ENCODE results near the gene KIF12.
"Not testable (repeated sequence)": the region's sequence is repeated elsewhere in the genome, so short reads cannot be mapped to it uniquely, and the experiment has no call there.

Gene KIF12

DNA sequence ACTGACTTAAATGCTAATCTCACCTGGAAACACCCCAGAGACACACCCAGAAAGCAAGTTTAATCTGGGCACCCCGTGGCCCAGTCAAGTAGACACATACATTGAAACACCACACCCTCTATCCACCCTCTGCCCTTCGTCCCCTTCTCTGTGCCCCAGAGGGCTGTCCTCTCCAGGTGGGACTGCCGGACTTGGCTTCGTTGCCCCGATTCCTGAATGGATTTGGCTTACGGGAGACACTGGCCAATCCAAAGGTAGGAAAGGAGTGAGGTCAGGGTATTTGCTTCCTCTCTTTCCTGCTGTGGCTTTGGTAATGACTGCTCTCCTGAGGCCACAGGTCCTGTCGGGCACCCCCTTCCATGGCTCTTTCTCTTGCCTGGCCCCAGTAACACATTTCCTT is 31.0 kb upstream of the KIF12 start:
- no peaks in the 10 kb centered on the region for H3K27me3 ChIP-seq (ENCODE audit: insufficient read depth, poor library complexity, severe bottlenecking)
- no peak overlapping the region for H3K4me3 ChIP-seq (ENCODE audit: severe bottlenecking)
- no peak overlapping the region for H3K27ac ChIP-seq (ENCODE audit: poor library complexity, severe bottlenecking)
- ATAC-seq (ENCODE audit: low read depth) (no peak), DNase-seq (ENCODE audit: low spot score) (no peak)
- H3K9me3 ChIP-seq (ENCODE audit: severe bottlenecking) = no peaks in the 10 kb centered on the region
- H3K4me1 ChIP-seq (ENCODE audit: insufficient read depth, poor library complexity, severe bottlenecking) = no peaks in the 10 kb centered on the region
- H3K36me3 ChIP-seq (ENCODE audit: low read depth) = no peaks in the 10 kb centered on the region
- TF ChIP-seq, protein P1, sequence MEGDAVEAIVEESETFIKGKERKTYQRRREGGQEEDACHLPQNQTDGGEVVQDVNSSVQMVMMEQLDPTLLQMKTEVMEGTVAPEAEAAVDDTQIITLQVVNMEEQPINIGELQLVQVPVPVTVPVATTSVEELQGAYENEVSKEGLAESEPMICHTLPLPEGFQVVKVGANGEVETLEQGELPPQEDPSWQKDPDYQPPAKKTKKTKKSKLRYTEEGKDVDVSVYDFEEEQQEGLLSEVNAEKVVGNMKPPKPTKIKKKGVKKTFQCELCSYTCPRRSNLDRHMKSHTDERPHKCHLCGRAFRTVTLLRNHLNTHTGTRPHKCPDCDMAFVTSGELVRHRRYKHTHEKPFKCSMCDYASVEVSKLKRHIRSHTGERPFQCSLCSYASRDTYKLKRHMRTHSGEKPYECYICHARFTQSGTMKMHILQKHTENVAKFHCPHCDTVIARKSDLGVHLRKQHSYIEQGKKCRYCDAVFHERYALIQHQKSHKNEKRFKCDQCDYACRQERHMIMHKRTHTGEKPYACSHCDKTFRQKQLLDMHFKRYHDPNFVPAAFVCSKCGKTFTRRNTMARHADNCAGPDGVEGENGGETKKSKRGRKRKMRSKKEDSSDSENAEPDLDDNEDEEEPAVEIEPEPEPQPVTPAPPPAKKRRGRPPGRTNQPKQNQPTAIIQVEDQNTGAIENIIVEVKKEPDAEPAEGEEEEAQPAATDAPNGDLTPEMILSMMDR (IDR thresholded peaks at IDR 0.05; ENCODE audit: poor library complexity, severe bottlenecking) = no peak

DNA sequence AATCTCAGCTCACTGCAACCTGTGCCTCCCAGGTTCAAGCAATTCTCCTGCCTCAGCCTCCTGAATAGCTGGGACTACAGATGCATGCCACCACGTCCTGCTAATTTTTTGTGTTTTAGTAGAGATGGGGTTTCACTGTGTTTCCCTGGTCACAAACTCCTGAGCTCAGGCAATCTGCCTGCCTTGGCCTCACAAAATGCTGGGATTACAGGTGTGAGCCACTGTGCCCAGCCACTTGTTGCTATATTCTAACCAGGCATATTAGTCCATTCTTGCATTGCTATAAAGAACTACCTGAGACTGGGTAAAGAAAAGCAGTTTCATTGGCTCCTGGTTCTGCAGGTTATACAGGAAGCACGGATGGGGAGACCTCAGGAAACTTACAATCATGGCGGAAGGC is 29.7 kb upstream of the KIF12 start:
- H3K27ac ChIP-seq (ENCODE audit: poor library complexity, severe bottlenecking); ATAC-seq (ENCODE audit: low read depth); H3K4me1 ChIP-seq (ENCODE audit: insufficient read depth, poor library complexity, severe bottlenecking); H3K36me3 ChIP-seq (ENCODE audit: low read depth); H3K4me3 ChIP-seq (ENCODE audit: severe bottlenecking); DNase-seq (ENCODE audit: low spot score); H3K27me3 ChIP-seq (ENCODE audit: insufficient read depth, poor library complexity, severe bottlenecking); H3K9me3 ChIP-seq (ENCODE audit: severe bottlenecking): not testable (repeated sequence)

DNA sequence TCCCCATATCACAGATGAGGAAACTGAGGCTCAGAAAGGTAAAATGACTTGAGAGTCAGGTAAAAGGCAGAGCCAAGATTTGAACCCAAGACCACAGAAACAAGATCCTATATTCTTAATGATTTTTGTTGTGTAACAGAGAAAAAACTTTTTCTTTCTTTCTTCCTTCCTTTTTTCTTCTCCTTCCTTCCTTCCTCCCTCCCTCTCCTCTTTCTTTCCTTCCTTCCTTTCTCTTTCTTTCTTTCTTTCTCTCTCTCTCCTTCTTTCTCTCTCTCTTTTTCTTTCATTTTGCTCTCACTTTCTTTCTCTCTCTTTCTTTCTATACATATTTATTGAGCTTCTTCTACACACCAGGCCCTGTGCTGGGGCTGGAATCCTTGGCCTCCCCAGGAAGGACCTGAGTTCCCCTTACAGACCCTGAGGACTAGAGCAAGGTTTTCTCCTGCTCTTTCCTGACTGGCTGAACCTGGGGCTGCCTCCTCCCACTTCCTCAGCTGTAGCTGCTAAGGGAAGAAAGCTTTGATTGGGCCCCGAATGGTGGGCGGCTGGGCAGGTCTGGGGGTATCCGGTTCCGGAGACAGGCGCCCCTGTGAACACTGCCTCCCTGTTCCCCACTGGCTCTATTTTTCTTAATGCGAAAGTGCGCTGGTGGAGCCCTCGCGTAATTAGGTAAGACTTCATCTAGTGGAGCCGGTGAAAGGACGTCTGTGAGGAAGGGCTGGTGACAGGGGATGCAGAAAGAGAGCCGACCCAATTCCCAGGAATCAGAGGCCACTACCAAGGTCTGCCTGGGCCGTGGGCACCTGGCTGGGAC is 27.4 kb upstream of the KIF12 start:
- H3K4me3 ChIP-seq (ENCODE audit: severe bottlenecking) = no peak overlapping the region
- TF ChIP-seq, protein P1 (IDR thresholded peaks at IDR 0.05; ENCODE audit: poor library complexity, severe bottlenecking) = no peak
- no peaks in the 10 kb centered on the region for H3K4me1 ChIP-seq (ENCODE audit: insufficient read depth, poor library complexity, severe bottlenecking)
- H3K27me3 ChIP-seq (ENCODE audit: insufficient read depth, poor library complexity, severe bottlenecking) = no peaks in the 10 kb centered on the region
- DNase-seq (ENCODE audit: low spot score) (no peak), ATAC-seq (ENCODE audit: low read depth) (no peak)
- no peak overlapping the region for H3K27ac ChIP-seq (ENCODE audit: poor library complexity, severe bottlenecking)
- H3K9me3 ChIP-seq (ENCODE audit: severe bottlenecking) = no peaks in the 10 kb centered on the region
- no peaks in the 10 kb centered on the region for H3K36me3 ChIP-seq (ENCODE audit: low read depth)

DNA sequence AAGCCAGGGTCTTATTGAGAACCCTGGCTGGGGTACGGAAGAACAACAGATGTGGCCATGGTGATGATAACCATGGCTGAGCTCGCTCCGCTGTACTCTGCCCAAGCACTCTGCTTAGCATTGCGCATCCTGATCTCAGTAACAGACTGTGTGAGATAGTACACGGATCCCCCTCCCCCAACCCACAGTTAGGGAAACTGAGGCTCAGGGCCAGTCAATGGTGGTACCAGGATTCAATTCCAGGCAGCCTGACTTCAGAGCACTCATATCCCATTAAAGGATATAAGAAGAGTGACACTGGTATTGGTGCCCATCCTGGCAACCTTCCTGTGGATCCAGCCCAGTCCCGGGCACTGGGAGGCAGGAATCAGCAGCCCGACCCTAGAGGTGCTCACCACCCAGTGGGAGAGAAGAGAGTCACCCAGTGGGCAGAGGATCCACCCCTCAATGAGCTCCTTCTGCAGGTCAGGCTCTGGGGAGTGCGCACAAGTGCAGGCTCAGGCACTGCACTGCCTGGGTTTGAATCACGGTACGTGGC is 26.5 kb upstream of the KIF12 start:
- ATAC-seq (ENCODE audit: low read depth) = no peak
- Histone ChIP-seq H3K4me3 (ENCODE audit: severe bottlenecking) (no peak overlapping the region), H3K36me3 (ENCODE audit: low read depth) (no peaks in the 10 kb centered on the region), H3K27ac (ENCODE audit: poor library complexity, severe bottlenecking) (no peak overlapping the region), H3K9me3 (ENCODE audit: severe bottlenecking) (no peaks in the 10 kb centered on the region), H3K4me1 (ENCODE audit: insufficient read depth, poor library complexity, severe bottlenecking) (no peaks in the 10 kb centered on the region), H3K27me3 (ENCODE audit: insufficient read depth, poor library complexity, severe bottlenecking) (no peaks in the 10 kb centered on the region)
- TF ChIP-seq, protein P1 (IDR thresholded peaks at IDR 0.05; ENCODE audit: poor library complexity, severe bottlenecking) = no peak
- no peak for DNase-seq (ENCODE audit: low spot score)

DNA sequence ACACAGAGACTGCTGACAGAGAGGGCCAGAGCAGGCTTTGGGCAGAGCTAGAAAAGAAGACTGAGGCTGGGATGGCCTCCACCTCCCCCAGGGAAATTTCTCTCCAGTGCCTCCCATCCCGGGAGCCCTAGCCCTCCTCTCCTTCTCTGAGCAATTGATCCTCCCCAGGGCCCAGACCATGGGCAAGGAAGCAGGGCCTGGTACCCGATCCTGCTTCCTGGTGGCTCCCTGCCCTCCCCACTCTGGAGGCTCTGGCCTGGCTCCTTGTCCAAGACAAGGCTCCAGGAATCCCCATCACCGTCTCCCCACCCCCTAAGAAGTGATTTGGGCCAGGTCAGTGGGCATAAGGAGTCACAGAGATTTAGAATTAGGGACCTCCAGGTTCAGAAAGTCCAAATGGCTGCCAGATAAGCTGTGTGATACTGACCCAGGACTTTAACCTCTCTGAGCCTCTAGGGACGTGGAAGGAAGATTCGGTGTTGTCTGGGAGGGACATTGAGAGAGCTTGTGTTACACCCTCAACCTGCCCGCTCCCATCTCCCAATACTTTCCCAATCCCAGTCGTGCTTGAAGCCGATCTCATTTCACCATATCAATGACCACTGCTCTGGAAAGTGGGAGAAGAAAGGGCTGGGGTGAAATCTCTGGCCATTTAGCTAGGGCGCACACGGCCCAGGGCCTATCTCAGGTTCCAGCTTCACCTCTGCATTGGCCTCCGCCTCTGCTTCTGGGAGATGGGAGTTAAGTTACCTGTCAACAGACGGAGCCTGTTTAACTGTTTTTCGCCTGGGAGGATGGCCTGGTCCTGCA is 25.8 kb upstream of the KIF12 start:
- ATAC-seq (ENCODE audit: low read depth) = no peak
- TF ChIP-seq, protein P1 (IDR thresholded peaks at IDR 0.05; ENCODE audit: poor library complexity, severe bottlenecking) = no peak
- Histone ChIP-seq H3K4me3 (ENCODE audit: severe bottlenecking) (no peak overlapping the region), H3K27ac (ENCODE audit: poor library complexity, severe bottlenecking) (no peak overlapping the region), H3K4me1 (ENCODE audit: insufficient read depth, poor library complexity, severe bottlenecking) (no peaks in the 10 kb centered on the region), H3K9me3 (ENCODE audit: severe bottlenecking) (no peaks in the 10 kb centered on the region), H3K27me3 (ENCODE audit: insufficient read depth, poor library complexity, severe bottlenecking) (no peaks in the 10 kb centered on the region), H3K36me3 (ENCODE audit: low read depth) (no peaks in the 10 kb centered on the region)
- no peak for DNase-seq (ENCODE audit: low spot score)

All from RWPE2 (cell line).